IPS-18c (cell line): ENCODE measurements around the gene ACOX1.

Source experiments
- H3K4me3 ChIP-seq: 2 replicates; pipeline ENCODE4 v1.7.0; 2013; ENCODE audit warnings: low read depth, mild to moderate bottlenecking, low read length, moderate library complexity; ENCODE audit not compliant: insufficient read depth
- H3K9me3 ChIP-seq: one replicate; pipeline ENCODE4 v1.6.1; 2013; ENCODE audit warnings: mild to moderate bottlenecking, low read length, moderate library complexity; ENCODE audit not compliant: control insufficient read depth, insufficient read depth

The ACOX1 gene

DNA sequence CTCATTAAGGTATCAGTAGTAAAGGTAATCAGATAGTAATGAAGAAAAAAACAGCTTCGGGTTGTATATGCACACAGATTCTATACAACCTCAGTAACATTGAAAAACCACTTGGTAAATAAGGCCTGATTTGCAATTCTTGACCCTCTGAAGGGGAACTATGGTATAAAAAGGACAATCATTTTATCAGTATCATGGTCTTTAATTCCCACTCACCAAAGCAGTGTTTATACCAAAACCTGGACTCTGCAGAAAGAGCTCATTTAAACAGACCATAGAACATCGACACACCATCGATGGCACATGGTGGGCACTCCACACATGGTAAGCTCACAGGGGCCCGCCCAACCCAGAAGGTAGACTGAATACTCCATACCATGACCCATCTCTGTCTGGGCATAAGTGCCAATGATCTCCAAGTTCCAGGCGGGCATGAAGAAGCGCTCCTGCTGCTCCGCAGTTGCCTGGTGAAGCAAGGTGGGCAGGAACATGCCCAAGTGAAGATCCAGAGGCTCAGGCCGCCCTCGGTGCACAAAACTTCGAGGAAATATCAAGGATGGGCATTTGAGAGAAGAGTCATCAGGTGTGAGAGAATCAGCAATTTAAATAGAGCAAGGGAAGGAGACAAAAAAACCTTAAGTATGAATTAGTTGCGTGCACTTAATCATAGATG lies 19.0 kb downstream of the ACOX1 start:
- H3K4me3 ChIP-seq: no peak overlapping the region
- no peaks in the 10 kb centered on the region for H3K9me3 ChIP-seq

DNA sequence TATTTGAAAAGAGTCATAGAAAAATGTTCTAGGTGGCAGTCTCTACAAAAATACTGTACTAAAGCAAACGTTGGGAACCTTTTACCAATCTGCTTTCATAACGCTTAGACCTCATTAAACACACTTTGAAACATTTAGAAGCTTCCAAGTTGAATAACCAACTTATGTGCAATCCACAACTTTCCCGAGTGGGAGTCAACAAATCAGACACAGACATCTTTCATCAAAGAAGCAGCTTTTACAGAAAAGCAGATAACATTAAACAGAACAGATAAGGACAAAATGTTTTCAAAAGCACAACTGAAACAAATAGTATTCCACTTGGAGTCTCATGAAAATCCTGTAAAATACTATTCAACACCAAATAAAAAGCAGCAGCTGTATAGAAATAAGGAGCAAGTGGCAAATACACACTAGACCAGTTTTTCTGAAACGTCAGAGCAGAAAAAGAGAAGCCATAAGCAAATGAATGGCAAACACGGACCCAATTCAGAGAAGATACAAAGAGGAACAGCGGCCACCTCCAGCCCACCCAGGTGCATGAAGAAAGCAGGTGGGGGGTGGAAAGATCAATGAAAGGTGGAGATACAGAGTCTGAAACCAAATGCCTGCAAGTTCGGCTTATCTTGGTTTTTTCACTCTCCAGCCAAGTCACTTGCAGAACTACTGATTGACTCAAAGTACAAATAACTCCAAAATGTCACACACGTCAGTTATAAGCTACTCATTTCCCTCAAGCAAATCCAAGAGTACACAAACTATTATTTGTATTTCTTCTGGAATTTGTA lies 19.7 kb downstream of the ACOX1 start:
- no peak overlapping the region for H3K4me3 ChIP-seq

DNA sequence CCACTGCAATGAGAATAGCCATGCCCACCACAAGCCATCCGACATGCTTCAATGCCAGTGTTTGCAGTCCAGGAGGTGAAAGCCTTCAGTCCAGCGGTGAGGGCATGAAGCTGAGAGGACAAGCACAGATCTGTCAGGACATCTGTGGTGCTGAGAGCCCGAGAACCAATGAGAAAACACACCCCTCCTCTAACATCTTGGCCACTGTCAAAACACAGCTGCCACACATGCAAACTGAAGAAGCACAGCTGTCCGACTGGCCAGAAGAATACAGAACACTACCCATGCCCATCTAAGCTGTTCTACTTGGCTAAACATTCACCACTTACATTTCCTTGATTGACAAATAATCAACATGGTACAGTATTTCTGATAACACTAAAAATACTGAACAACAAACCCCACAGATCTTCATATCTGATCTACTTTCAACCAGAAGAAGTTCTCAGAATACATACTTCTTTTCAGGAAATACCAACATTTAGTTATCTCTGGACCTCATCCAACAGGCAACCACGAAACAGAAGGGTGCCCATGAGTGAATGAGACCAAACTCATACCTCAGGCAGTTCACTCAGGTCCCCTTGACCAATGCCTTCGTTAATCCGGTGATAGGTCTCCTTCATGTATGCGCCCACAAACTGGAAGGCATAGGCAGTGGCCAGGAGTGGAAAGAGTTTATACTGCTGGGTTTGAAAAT lies 28.0 kb downstream of the ACOX1 start:
- no peak overlapping the region for H3K4me3 ChIP-seq
- no peaks in the 10 kb centered on the region for H3K9me3 ChIP-seq

More for the DNA sequence above, 19.7 kb downstream of the ACOX1 start:
- H3K9me3 ChIP-seq: no peaks in the 10 kb centered on the region

DNA sequence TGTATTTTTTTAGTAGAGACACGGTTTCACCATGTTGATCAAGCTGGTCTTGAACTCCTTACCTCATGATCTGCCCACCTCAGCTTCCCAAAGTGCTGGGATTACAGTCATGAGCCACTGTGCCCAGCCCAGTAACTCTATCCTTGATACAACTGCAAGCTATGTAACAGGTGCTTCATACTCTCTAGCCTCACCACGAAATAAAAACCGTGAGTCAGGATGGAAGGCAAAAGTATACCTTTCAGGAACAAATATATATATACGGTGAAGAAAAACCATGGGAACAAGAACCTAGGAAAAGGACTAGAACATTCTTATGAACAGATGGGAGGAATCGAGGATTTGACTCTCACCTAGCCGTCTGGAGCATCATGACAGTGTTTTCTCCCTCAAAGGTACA lies 28.5 kb downstream of the ACOX1 start:
- H3K4me3 ChIP-seq: no peak overlapping the region

DNA sequence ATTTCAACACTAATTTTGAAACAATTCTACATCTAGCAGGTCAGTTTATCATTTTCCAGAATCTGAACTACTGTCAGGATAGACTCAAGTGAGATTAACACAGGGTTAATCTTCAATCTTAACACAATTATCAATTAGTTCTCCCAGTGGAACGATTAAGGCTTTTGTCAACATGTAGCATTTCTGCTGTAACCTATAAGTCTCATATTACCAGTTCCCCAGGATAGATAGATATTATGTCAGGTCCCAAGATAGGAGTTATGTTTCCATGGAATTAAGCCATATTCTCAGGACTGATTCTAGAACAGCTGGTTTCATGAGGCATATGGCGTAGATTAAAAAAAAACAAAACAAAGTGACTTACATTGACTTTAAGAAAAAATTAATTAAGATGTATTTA lies 33.8 kb downstream of the ACOX1 start:
- no peaks in the 10 kb centered on the region for H3K9me3 ChIP-seq
- H3K4me3 ChIP-seq: no peak overlapping the region

More for the DNA sequence above, 28.5 kb downstream of the ACOX1 start:
- no peaks in the 10 kb centered on the region for H3K9me3 ChIP-seq

DNA sequence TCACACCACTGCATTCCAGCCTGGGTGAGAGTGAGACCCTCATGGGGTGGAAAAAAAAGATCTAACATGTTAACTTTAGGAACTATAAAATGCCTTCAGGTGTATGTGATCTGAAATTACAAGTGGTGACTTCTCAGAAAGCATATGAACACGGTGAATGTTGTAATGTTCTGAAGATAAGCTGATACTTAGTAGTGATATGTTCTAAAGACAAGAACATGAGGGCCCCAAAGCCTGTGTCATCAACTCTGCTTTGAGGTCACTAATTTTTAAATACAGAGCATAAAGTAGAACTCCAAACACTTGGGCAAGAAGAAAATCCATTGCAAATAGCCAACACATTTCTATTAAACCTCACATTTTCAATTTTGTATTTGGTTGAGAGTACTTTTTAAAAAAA lies 35.5 kb downstream of the ACOX1 start:
- Histone ChIP-seq H3K9me3 (no peaks in the 10 kb centered on the region), H3K4me3 (no peak overlapping the region)

DNA sequence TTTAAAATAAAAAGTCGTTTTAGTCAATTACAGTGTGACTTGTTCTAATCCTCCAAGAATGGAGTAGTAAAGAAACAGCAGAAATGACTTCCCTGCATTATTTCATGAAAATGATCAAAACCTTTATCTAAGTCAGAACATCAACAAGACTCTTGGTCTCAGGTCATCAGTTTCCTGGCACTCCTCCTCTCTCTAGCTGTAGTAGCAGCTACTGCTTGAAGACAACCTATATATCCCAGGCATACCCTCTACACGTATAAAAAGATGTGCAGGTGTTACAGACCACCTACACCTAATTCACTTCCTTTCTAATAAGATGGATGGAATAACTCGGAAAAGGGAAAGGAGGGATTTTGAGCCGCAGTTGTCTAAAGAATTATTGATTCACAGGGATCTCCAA lies 36.5 kb downstream of the ACOX1 start:
- Histone ChIP-seq H3K4me3 (no peak overlapping the region), H3K9me3 (no peaks in the 10 kb centered on the region)

DNA sequence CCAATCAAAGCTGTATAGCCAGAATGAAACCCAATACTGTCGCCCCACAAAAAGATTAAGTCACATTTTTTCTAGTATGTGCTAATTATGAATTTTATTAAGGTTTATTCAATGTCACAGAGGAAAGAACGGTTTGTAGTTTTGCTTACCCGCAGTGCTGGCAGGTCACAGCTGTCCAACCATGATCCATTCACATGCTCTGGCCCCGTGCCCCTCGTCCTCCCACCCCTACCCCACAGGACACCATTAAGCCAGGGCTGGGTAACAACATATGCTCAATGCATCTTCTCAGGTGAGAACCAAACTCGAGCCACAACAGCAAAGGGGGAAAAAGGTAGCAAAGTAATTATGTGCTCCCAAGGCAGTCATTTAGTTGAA lies 37.5 kb downstream of the ACOX1 start:
- Histone ChIP-seq H3K4me3 (no peak overlapping the region), H3K9me3 (no peaks in the 10 kb centered on the region)

DNA sequence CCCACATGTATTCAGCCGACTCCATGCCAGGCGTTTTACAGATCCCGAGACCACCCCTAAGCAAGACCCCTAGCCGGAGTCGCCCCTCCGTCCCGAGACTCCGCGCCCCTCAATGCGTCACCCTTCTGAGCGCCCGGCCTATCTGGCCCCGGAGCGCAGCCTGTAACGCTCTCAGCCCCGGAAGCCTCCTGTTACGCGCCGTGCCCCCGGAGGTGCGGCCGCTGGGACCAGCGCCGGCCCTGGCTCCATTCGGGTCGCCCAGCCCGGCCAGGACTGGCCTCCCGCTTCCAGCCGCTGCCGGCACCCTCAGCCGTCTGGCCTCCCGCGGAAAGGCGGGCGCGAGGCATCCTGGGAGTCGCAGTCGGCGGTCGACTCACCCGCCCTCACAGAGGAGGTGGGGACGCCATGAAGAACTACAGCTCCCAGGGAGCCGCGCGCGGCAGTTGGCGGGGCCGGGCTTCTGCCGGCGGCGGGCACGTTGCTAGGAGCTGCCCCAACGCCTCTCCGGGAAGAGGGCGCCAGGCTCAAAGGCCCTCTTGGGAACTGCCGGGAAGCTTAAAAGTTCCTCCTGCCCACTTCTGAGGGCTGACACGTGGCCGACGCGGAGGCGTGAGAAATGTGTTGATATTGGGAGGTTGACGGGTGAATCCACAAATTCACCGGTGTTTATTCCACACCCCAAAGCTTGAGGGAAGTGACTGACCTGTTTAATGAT lies 38.1 kb downstream of the ACOX1 start, which contains the start of gene FBF1:
FBF1 (minus strand) TSS at position 316 of the 715 bp plus-strand sequence. CDS start 2,893 bp downstream, outside the sequence.
- Histone ChIP-seq H3K4me3 (peak within 1 kb of the TSS; percentile 89), H3K9me3 (no peaks in the 10 kb centered on the region)

DNA sequence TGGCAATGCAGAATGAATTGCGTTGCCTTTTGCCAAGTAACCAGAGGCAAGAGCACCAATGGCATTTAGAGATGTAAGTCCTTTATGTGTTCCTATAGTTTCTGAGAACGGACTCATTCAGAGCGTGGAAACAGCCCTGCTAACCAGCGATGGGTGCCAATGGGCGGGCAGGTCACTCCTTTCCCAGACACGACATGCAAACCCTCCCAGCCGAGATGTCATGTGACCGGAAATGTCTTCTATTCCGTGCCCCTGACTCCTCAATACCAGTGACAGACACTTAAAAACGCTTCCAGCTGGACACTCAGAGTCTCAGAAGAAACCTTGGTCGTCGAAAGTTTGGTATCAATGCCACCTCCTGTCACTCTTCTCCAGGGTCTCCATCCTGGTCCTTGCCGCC lies 41.3 kb downstream of the ACOX1 start:
- Histone ChIP-seq H3K4me3 (no peak overlapping the region), H3K9me3 (no peaks in the 10 kb centered on the region)

DNA sequence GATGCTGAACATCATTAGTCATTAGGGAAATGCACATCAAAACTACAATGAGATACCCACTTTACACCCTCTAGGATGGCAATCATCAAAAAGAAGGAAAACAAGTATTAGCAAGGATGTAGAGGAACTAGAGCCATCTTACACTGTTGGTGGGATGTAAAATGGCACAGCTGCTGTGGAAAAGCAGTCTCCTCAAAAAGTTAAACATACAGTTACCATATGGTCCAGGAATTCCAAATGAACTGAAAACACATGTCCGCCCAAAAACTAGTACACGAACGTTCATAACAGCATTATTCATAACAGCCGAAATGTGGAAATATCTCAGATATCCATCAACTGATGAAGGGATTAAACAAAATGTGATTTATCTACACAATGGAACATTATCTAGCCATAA lies 45.2 kb downstream of the ACOX1 start:
- no peak overlapping the region for H3K4me3 ChIP-seq
- H3K9me3 ChIP-seq: no peaks in the 10 kb centered on the region

DNA sequence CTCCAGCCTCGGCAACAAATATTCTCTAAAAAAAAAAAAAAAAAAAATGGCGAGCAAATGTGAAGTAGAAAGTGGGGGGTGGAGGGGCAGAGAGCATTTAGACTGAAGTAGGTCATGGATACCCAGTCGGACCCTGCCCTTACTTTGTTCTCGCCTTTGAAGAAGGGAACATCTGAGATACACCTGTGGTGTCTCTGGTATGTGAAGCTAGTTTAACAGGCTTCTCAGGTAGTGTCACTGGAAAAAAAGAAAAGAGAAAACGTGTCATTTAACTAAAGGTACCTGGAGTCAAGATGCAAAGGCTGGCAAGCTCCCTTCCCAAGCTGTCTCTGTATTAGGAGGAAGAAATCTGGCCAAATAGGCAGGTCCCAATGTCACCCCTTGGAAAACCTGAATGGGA lies 46.1 kb downstream of the ACOX1 start:
- Histone ChIP-seq H3K9me3 (no peaks in the 10 kb centered on the region), H3K4me3 (no peak overlapping the region)

DNA sequence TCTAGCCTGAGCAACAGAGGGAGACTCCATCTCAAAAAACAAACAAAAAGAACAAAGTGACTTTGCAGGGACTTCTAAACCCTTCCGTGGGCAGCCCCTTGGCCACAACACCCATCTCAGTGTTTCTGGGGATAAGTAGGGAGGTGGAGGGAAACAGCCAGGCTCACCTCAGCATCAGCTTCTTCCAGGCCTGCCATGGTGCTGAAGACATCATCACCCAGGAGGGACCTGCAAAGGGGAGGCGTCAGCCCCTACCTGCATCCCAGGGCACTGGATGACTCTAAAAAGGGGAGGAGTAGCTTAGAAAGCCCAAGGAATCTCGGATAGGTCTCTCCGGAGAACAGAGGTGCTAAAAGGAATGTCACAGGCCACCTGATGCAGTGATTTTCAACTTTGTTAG lies 47.9 kb downstream of the ACOX1 start:
- H3K9me3 ChIP-seq: no peaks in the 10 kb centered on the region
- no peak overlapping the region for H3K4me3 ChIP-seq

DNA sequence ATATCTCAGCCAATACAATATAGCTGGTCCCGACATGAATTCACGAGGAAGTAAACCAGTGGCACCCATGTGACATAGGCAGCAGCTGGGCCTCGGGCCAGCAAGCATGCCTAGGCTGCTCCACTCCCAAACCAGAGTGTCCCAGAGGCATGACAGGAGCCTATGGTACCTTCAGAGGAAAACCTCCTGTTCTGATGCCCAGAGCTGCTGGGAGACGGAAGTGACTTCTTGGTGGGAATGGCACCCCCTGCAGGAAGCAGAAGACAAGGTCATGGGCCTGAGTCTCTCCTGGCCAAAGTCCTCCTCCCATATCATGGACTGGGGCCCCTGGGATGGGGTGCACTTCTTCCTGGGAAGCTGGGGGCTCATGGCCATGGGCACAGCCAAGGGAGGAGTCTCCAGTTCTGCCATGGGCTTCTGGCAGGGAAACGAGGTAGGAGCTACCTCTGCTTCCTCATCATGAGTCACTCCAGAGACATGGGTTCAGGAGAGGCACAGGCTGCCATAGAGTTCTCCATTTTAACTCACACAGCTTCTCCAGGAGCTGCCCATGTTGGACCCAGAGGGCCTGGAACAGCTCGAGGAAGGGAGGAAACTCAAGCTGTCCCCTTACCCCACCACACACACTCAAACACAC lies 51.6 kb downstream of the ACOX1 start:
- Histone ChIP-seq H3K9me3 (no peaks in the 10 kb centered on the region), H3K4me3 (no peak overlapping the region)

DNA sequence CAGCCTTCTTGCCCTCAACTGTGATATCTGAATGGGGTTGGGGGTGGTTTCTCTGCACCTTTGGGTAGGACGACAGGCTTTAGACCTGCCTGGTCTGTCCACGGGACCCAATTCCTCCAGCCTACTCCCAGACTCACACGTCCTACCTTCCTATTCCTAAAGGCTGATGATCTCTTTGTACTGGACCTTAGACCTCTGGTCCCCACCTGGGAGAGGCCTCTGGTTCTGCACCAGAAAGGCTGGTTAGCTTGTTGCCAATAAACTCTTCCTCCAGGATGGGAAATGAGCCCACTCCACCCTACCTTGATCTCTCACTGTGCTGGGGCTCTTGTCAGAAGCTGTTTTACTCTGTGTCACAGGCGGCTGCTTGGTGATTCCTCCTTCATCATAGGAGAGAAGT lies 52.5 kb downstream of the ACOX1 start:
- Histone ChIP-seq H3K9me3 (no peaks in the 10 kb centered on the region), H3K4me3 (no peak overlapping the region)

DNA sequence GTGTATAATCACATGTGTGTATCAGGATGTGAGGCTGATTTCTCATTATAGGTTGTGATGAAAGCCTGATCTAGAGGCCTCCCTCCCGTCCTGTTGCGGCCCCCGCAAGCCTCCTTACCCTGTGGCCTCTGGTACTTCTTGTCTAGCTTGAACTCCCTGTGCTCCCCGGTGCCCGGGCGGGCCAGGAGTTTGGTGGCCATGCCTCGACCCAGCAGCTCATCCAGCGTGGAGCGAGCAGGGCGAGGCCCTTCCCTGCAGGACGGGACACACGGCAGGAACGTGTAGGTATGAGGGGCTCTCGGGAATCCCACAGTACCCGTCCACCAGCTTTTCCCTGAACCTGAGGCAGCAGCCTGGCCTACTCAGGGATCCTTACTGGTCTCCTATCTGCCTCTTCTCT lies 53.1 kb downstream of the ACOX1 start:
- no peak overlapping the region for H3K4me3 ChIP-seq
- H3K9me3 ChIP-seq: no peaks in the 10 kb centered on the region

DNA sequence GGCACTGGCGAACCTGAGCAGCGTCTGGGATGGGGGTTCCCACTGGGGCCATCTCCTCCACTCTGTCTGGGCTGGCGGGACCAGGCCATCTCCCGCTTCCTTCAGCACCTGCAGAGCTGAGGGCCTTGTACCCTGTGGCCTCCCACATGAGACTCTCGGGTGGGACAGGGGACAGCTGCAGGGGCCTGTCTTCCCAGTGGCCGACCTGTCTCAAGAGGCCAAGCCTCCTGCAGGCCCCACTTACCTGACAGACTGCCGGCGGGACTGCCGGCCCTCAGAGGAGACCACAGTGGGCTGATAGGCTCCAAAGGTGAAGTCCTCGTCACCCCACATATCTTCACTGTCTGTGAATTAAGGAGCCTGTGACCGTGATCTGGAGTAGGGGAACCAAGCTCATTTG lies 53.9 kb downstream of the ACOX1 start:
- no peaks in the 10 kb centered on the region for H3K9me3 ChIP-seq
- no peak overlapping the region for H3K4me3 ChIP-seq
